Prostate gland (tissue), 2 donors: ENCODE data around the gene OBP2B.

Experiments
- CTCF ChIP-seq, 4 experiments: fragments of 200-600 bp in 2 of 4; fragments of 450-650 bp in 2 of 4; sonication (generic) in 2 of 4; IDR thresholded peaks; 1 replicate in 3 of 4; 2 replicates in 1 of 4; pipeline ENCODE4 v1.5.1; 2016 to 2019; ENCODE audit warnings: antibody characterized with exemption in 4 of 4, mild to moderate bottlenecking in 2 of 4, moderate library complexity in 2 of 4
- POLR2A ChIP-seq: fragments of 450-650 bp; IDR thresholded peaks from one replicate; pipeline ENCODE4 v1.6.1; 2016; ENCODE audit warnings: antibody characterized with exemption, mild to moderate bottlenecking
- POLR2AphosphoS5 ChIP-seq: sonication (generic); formaldehyde crosslinking; IDR thresholded peaks from one replicate; pipeline ENCODE4 v1.6.1; 2017; ENCODE audit warnings: antibody characterized with exemption

DNA sequence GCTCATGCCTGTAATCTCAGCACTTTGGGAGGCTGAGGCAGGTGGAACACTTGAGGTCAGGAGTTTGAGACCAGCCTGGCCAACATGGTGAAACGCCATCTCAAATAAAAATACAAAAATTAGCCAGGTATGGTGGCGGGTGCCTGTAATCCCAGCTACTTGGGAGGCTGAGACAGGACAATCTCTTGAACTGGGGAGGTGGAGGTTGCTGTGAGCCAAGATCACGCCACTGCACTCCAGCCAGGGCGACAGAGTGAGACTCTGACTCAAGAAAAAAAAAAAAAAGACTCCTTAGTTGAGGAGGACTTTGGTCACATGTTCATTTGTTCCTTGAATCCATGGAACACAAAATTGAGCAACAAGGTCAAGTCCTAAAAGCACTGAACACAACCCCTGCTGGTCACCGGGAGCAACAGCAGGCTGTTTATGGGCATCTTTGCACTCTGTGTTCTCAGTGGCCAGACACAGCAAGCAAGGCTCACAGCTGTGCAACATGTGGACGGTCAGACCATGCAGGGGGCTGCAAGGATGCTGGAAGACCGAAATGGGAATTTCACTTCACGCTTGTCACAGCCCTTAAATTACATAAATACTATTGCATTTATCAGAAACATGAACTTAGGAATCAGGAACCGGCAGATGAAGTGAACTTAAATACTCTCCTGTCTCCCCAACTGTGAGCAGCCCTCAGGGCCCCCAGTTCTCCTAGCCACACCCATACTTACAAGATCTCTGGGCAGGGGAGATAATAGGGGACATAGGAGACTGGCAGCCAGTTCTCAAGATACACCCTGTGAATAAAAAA is 48.1 kb downstream of the OBP2B start:
- TF ChIP-seq POLR2A (no peak), CTCF (IDR thresholded peaks at IDR 0.05) (peak in 3 of 4 experiments; percentile 48 to 71 (median 55)), POLR2AphosphoS5 (peak; percentile 65)
